Measurements from ENCODE around the gene MR1. TPM values are rescaled to one million over a fixed set of nuclear protein-coding genes. Genes with fewer than 3 reads are reported as not detected.

MR1 gene
- total and polyA plus RNA-seq, 2 of the 13 experiments (the other 11 are each of a cell fraction or from before 2014, with no cell fraction given): 7.7 to 10.4 TPM

GRCh38 chr1:181095763-181096184, 62.0 kb downstream of the MR1 start (continued):
- TF ChIP-seq ZNF691 (CRISPR knock-in tag; IDR thresholded peaks at IDR 0.05; ENCODE audit: borderline replicate concordance, low read depth) (no peak), WIZ (CRISPR knock-in tag; IDR thresholded peaks at IDR 0.05) (no peak), MXI1 (IDR thresholded peaks at IDR 0.05; ENCODE audit: borderline replicate concordance, low read depth, low read length) (no peak), ZC3H4 (CRISPR knock-in tag; IDR thresholded peaks at IDR 0.05; ENCODE audit: borderline replicate concordance) (no peak), JUNB (CRISPR knock-in tag; IDR thresholded peaks at IDR 0.05; ENCODE audit: borderline replicate concordance) (no peak), FOXK2 (IDR thresholded peaks at IDR 0.05) (no peak), ZFP82 (CRISPR knock-in tag; IDR thresholded peaks at IDR 0.05; ENCODE audit: borderline replicate concordance) (no peak), ZFP41 (CRISPR knock-in tag; IDR thresholded peaks at IDR 0.05; ENCODE audit: borderline replicate concordance) (no peak)

- ChIA-PET POLR2A (interaction anchor here (2.6 kb wide), 1 partner anchor 7 kb away, joined by 13 read pairs; the partner anchor contains the start of gene IER5), CTCF (ENCODE audit: low intra/inter-chr PET ratio, low total read pairs) (no interaction called here)
- DNase-seq (ENCODE audit: low spot score) (no peak), ATAC-seq (no peak), FAIRE-seq (no peak)
- 79% methylated on average over 7 of the region's 7 CpGs for WGBS (ENCODE audit: low lambda C conversion rate)
- intact Hi-C loops (cut with micrococcal nuclease; ENCODE audit: unreplicated experiment) (no loop called here), in situ Hi-C loops (cut with HindIII; ENCODE audit: extremely low pct_ligation_motif_present, low pct_unique_long_range_greater_than_20kb) (no loop called here)
- Histone ChIP-seq H3K27ac (ENCODE audit: extremely low read length, insufficient read depth, low read length) (no peak overlapping the region), H3K36me3 (replicated peaks in 1 of 2; ENCODE audit: control insufficient read depth in 1 of 2, insufficient read depth in 2 of 2, low read length in 2 of 2) (no peaks in the 10 kb centered on the region), H3K27me3 (ENCODE audit: control insufficient read depth in 1 of 2, insufficient read depth in 2 of 2, low read length in 2 of 2) (peaks cover 0 to 3% of the 10 kb centered on the region in 2 experiments; a peak in 2 of 5 replicates), H3K9ac (ENCODE audit: insufficient read depth, low read depth, low read length) (no peak overlapping the region), H3K9me3 (ENCODE audit: low read length) (no peaks in the 10 kb centered on the region), H3K79me2 (ENCODE audit: insufficient read depth, low read length) (no peaks in the 10 kb centered on the region), H2AFZ (ENCODE audit: low read length) (no peak overlapping the region), H4K20me1 (ENCODE audit: insufficient read depth, low read length) (no peaks in the 10 kb centered on the region), H3K4me1 (ENCODE audit: insufficient read depth, low read length) (peaks cover 77% of the 10 kb centered on the region), H3K4me2 (ENCODE audit: low read depth, low read length) (no peak overlapping the region), H3K4me3 (replicated peaks in 1 of 3; ENCODE audit: insufficient read depth in 1 of 3, low read depth in 2 of 3, low read length in 3 of 3) (no peak overlapping the region)
- BruUV-seq (replicated peaks): no TSS peak
- TF ChIP-seq ZBTB20 (CRISPR knock-in tag; IDR thresholded peaks at IDR 0.05; ENCODE audit: borderline replicate concordance, low read depth) (no peak), HMGA1 (CRISPR knock-in tag; conservative IDR thresholded peaks at IDR 0.05) (no peak), NFE2 (CRISPR knock-in tag; IDR thresholded peaks at IDR 0.05) (no peak), EHMT2 (IDR thresholded peaks at IDR 0.05; ENCODE audit: borderline replicate concordance, low read depth, low read length) (no peak), IRF2 (CRISPR knock-in tag; IDR thresholded peaks at IDR 0.05) (no peak), HBP1 (CRISPR knock-in tag; IDR thresholded peaks at IDR 0.05; ENCODE audit: low read depth) (no peak), DMTF1 (CRISPR knock-in tag; IDR thresholded peaks at IDR 0.05) (no peak), DZIP1 (CRISPR knock-in tag; IDR thresholded peaks at IDR 0.05) (no peak), REPIN1 (CRISPR knock-in tag; IDR thresholded peaks at IDR 0.05; ENCODE audit: borderline replicate concordance, low read depth) (no peak)
These were observed 63.5 kb downstream of the MR1 start for GRCh38 chr1:181097242-181097641.
